ENCODE results near the gene NSMCE1.

The NSMCE1 gene

GRCh38 chr16:27242868-27243590 is 25.5 kb downstream of the NSMCE1 start:
- peak; percentile 98 for DNase-seq (ENCODE audit: low read depth)

GRCh38 chr16:27242398-27242797 is 26.2 kb downstream of the NSMCE1 start:
- DNase-seq (ENCODE audit: low read depth): no peak

DNA sequence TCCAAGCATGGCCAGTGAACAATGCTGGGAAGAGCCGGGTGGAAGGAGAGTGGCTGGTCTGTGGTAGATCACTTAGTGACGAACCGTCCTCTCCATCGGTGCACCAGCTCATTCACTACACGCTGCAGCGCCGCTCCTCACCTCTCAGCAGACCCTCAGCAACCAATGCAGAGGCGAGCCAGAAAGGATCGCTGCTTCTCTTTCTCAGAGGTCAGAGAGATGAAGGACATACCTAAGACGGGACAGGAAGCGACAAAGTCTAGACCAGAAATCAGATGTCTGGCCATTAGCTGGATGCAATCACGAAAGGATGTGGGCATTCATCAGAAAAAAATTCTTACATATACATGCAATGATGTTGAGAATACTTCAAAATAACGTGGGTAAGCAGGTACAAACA is 26.9 kb downstream of the NSMCE1 start:
- peak; percentile 45 for DNase-seq (ENCODE audit: low read depth)

- peak; percentile 74 for DNase-seq (ENCODE audit: low read depth)
These were observed 27.5 kb downstream of the NSMCE1 start for GRCh38 chr16:27240948-27241531.

DNA sequence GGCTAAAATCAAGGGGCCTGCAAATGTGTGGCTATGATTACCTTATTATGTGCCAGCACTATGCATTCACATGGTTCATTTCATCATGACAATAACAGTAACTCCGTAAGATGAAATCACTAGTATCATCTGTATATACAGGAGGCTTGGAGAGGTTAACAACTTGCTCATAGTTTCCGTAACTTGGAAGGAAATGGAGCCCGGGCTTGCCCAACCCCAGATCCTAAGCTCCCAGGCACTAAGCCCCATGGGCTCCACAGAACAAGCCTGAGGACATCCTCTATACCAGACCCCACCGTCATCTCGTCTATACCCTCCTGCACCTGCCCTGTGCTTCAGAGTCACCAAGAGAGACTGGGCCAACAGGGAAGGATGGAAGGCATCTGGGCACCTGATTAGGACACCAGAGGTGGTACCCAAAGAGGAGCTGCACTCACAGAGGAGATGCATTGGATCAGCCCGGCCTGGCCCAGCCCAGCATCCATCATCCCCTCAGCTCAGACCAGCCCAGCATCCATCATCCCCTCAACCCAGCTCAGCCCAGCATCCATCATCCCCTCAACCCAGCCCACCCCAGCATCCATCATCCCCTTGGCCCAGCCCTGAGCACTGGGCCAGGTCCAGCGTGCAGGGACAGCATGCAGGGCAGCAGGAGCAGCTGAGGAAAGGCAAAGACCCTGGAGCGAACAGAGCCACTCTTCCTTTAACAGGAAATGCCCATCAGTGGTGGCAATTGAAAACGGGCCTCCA is 28.5 kb downstream of the NSMCE1 start:
- DNase-seq (ENCODE audit: low read depth): peak; percentile 68

- DNase-seq (ENCODE audit: low read depth): no peak
These were observed 29.5 kb downstream of the NSMCE1 start for GRCh38 chr16:27239026-27239425.

- no peak for DNase-seq (ENCODE audit: low read depth)
These were observed 30.0 kb downstream of the NSMCE1 start for GRCh38 chr16:27238591-27238990.

DNA sequence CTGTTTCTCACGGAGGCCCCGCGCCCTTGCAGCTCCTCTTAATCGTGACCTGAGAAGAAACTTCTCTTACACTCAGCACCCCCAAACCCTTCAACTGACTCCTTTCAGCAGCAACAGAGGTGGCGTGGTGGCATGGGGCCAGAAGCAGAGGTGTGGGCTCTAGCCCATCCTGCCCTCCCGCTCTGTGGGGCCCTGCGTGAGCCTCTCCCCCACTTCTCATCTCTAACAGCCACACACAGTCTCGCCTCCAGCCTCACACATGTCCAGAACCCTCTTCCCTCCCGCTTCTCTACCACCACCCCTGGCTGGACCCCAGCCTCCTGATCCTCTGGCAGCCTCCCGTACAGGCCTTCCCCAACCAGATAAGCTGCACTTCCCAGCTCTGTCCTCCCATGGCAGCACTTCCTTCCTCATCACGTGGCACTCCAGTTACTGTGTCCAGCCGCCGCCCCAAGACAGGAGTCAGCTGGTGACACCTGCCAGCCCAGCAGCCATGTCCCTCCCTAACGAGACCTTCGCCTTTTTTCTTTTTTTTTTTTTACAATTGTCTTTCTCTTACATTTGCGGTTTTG is 30.5 kb downstream of the NSMCE1 start:
- no peak for DNase-seq (ENCODE audit: low read depth)

DNA sequence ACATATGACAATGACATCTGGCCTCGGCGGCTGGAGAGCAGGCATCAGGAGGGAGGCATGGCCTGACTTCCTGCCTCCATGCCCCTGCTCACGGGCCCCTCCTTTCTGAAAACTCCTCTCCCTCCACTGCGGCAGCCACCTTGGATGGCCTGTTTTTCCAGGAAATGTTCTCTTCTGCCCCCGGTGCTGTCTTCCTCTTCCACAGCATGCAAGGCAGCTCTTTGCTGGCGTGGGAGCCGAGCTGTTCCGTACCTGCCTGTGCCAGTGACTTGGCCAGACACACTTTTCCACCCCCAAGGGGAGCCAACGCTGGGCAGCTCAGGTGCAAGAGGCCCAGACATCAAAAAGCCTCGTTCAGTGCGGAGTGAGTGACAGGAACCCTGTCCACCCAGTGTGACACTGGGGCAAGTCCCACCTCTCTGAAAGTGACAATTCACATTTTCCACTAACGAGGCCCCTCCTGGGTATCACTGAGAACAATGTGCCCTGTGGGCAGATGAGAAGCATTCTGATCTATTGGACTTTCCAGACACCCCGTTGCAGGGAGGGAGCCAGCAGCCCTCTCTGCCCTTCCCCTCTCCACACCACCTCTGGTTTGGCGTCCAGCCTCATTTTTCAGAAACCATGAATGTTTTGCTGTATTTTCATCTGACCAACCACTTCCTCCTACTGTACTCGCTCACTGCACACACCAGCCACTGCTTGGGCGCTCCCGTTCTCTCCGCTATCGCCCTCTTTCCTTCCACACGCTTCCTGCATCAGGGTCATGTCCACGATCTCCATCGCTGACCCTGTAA is 31.2 kb downstream of the NSMCE1 start:
- DNase-seq (ENCODE audit: low read depth): no peak

DNA sequence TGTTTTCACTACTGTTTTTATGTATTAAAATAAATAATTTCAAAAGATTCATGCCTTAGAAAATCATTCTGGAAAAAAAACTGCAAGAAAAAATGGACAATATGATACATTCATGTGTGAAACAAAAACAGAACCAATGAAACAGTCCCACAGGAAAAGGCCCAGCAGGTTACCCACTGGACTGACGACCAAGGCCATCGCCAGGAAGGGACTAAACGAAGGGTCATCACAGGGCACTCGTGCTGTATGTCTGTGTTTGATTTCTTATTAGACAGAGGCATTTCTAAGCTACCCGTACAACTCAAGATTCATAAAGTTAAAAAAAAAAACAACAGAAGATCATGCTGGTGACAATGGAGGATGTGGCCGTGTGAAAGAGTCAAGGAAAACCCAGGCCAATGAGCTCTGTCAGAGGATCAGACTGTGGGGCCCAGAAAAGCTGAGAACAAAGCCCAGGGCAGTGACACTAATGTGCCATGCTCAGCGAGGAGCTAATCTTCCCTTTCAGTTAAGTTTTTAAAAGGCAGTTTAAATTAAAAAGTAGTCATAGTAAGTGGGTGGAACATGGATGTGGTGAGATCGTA is 31.8 kb downstream of the NSMCE1 start:
- no peak for DNase-seq (ENCODE audit: low read depth)

DNA sequence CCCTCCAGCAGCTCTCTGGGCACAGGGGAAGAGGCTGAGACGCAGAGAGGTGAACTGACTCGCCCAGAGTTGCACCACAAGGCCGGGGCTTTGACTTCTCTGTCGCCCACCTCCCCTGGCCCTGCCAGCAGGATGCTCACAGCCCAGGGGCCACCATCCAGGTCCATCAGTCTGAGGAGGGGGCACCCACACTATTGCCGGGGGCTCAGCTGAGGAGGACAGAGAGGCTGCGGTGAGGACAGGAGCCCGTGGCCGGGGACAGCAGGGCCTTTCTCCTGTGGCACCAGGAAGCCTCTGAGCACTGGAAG is 32.7 kb downstream of the NSMCE1 start:
- no peak for DNase-seq (ENCODE audit: low read depth)

DNA sequence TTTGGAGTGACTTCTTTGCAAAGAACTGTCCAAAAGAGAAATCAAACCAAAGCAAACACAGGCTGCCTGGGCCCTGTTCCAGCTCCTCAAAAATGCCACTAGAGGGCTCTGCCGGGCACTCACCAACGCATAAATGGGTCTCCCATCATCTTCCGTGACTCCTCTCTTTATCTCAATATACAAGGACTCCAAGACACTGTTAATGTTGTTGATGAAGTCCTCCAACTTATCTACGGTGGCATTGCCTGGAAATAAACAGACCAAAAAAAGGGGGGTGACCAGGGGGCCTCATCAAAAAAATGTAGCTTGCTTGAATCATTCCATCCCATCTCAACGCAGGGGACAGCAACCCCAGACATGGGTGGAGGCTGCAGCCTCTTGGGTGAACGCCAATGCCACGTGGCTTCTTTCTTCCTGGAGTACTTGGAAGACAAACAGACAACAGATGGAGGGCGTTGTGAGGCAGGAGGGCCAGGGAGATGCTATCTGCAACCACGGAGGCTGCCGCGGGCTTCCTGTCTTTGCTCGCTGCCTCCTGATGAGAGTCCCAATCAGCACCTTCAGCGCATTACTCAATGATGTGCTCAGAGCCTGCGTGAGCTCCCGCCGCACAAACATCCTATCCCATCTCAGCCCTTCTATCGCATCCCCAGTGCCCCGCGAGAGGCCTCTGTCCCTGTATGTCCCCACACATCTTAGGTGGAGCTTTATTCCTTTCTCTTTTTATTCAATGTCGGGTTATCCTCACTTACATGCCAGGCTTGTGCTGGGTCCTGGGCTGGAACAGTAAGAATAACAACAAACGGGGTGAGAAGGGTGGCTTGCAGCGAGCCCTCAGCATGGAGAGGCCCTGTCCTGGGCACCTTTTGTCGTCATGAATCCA is 33.3 kb downstream of the NSMCE1 start:
- peak; percentile 90 for DNase-seq (ENCODE audit: low read depth)

DNA sequence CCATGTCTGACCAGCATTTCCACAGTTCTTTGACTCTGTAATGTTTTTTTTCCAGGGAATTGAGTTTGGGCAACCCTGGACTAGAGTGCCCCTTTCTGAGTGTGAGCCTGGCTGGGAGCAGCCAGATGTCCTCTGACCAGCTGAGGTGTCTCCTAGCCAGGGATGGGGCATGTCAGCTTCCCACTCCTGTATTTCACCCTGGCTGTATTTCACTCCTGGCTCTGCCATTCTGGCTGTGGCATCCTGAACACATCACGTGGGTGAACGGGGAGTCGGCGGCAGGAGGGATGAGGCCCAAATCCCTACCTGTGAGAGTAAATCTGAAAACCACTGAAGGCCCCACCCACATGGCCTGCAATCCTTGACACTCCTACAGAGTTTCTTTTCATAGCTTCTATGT is 34.0 kb downstream of the NSMCE1 start:
- DNase-seq (ENCODE audit: low read depth): no peak

DNA sequence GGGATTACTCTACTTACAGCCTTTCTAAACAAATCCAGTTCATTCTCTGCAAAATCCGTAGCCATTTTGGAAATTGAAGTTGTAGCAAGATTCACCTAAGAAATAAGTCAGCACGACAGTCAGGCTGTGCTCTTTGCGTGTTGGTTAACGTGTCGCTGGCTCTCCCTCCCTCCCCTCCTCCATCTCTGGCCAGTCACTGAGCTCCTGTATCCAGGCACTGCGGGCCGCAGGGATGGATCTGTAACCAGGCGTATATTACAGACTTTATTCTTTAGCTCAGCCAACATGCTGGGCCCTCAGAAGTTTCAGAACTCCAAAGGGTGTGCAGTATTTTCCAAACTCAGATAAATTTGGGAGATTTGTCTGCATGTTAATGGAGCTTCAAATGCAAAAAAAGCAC is 34.4 kb downstream of the NSMCE1 start:
- no peak for DNase-seq (ENCODE audit: low read depth)

DNA sequence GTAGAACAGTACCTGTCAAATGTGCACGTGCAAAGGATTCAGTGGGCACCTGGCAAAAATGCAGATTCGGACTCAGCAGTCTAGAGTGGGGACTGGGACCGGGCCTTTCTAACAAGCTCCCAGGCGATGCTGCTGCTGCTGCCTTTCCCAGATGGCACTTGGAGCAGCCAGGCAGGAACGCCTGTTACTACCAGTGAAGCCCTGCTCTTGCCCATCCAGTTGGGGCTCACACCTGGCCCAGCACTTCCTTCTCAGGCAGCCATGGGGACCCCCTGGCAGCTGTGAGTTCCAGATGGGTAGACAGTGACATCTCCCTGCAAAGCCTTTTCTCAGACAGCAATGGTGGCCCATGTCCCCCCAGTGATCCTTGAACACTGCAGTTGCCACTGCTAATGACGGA is 34.8 kb downstream of the NSMCE1 start:
- no peak for DNase-seq (ENCODE audit: low read depth)

DNA sequence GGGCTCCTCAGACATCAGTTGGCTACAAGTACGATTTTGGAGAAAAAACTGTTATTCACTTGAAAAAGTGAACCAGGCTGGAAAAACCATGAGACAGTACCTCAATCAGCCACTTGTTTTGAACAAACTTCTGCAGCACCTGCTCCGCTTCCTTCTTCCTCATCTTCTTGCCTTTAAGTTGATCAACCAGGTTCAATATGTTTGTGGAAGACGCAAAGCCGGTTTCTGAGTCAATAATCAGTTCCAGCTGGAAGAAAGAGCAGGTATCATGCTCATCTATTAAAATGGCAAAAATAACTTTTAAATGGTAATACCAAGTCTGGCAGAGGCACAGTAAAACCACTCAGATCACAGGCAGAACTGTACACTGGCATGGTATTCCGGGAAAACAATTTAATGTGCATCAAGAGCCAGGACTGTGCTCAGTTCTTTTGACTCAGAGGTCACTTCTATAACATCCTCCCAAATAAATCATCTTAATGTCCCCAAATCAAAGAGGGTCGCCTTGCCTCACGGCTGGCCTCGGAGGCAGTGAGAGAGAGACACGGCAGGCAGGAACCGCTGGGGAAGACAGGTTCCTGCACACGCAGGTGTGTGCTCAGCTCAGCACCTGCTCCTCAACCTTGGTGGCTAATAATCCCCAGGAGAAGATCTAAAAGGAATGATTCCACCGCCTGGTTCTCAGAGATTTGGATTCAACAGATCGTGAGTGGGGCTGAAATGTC is 35.5 kb downstream of the NSMCE1 start:
- no peak for DNase-seq (ENCODE audit: low read depth)

DNA sequence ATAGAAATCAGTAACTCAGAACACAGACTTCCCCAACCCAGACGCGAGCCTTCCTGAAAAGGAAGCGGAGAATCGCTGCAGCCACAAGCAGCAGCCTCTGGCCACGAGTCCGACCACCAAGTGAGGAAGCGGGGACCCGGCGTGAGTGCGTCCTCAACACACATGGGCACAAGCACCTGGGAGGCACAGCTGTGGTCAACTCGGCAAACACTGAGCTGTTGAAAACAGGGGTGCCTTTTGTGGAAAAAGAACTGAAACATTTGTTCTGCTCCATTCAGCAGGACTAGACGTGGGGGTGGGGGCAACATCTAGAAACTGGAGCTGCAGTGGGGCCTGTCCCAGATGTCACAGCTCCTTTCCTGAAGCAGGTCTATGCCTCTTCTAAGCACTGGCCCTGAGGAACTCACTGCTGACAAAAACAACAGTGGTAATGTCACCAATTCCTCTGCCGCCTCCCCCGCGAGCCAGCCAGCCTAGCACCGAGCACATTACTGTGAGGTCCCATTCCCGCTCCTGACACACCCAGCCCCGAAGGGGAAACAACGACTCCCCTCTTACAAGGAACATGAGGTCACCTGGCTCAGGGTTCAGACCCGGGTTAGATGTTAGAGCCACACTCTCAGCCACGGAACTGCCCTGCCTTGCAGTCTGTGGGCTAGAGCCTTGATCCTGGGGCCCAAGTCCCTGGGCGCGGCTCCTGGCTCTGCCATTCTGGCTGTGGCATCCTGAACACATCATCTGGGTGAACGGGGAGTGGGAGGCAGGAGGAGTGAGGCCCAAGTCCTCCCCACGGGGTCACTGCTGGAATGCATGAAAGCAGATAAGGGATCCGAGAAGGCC is 36.3 kb downstream of the NSMCE1 start:
- DNase-seq (ENCODE audit: low read depth): no peak

- no peak for DNase-seq (ENCODE audit: low read depth)
These were observed 36.9 kb downstream of the NSMCE1 start for GRCh38 chr16:27231692-27232060.

- no peak for DNase-seq (ENCODE audit: low read depth)
These were observed 38.0 kb downstream of the NSMCE1 start for GRCh38 chr16:27230562-27231001.

Data from iris pigment epithelial cell (primary cell).